Endodermal cell (in vitro differentiated cells): Measurements from ENCODE around the gene FOLR3. TPM values are rescaled to one million over a fixed set of nuclear protein-coding genes. Genes with fewer than 3 reads are reported as not detected.

ENCODE experiments used
- DNase-seq: peaks from one replicate; pipeline ENCODE4 v3.0.0-alpha.2; 2017
- H3K27ac ChIP-seq: 2 replicates; pipeline ENCODE4 v1.5.1; 2013; ENCODE audit warnings: mild to moderate bottlenecking, low read depth, low read length, moderate library complexity
- H3K27me3 ChIP-seq: 2 replicates; pipeline ENCODE4 v1.6.1; 2013; ENCODE audit warnings: mild to moderate bottlenecking, low read length, moderate library complexity; ENCODE audit not compliant: insufficient read depth, control insufficient read depth, poor library complexity, severe bottlenecking
- H3K36me3 ChIP-seq: 2 replicates; pipeline ENCODE4 v1.7.0; 2013; ENCODE audit warnings: mild to moderate bottlenecking, low read length, moderate library complexity; ENCODE audit not compliant: control insufficient read depth, insufficient read depth
- H3K4me1 ChIP-seq: one replicate; pipeline ENCODE4 v1.7.0; 2013; ENCODE audit warnings: low read length; ENCODE audit not compliant: control insufficient read depth, insufficient read depth
- H3K4me3 ChIP-seq: 2 replicates; pipeline ENCODE4 v1.5.1; 2013; ENCODE audit warnings: mild to moderate bottlenecking, low read length, moderate library complexity
- H3K9ac ChIP-seq: 2 replicates; pipeline ENCODE4 v1.6.1; 2013; ENCODE audit warnings: mild to moderate bottlenecking, low read length, moderate library complexity; ENCODE audit not compliant: poor library complexity, severe bottlenecking; ENCODE audit errors: extremely low read depth
- H3K9me3 ChIP-seq: 2 replicates; pipeline ENCODE4 v1.6.1; 2013; ENCODE audit warnings: mild to moderate bottlenecking, low read length, moderate library complexity; ENCODE audit not compliant: control insufficient read depth
- H3K27ac Mint-ChIP-seq: 2 replicates; pipeline ENCODE4 v1.8.0; 2020; ENCODE audit warnings: mixed read lengths
- H3K27me3 Mint-ChIP-seq: 2 replicates; pipeline ENCODE4 v1.8.0; 2021; ENCODE audit warnings: mild to moderate bottlenecking, mixed read lengths; ENCODE audit not compliant: insufficient read depth
- H3K36me3 Mint-ChIP-seq: 2 replicates; pipeline ENCODE4 v1.8.0; 2020; ENCODE audit warnings: low read depth, mixed read lengths
- H3K4me1 Mint-ChIP-seq: 2 replicates; pipeline ENCODE4 v1.8.0; 2020; ENCODE audit warnings: mixed read lengths
- H3K4me3 Mint-ChIP-seq: 2 replicates; pipeline ENCODE4 v1.8.0; 2020; ENCODE audit warnings: mild to moderate bottlenecking, moderate library complexity, mixed read lengths
- H3K9me3 Mint-ChIP-seq: 2 replicates; pipeline ENCODE4 v1.8.0; 2020; ENCODE audit warnings: mild to moderate bottlenecking, mixed read lengths
- WGBS, 2 experiments: methylation state at CpG; one replicate each; pipeline versions ENCODE4 v1.1.5 to v1.1.7; 2013; ENCODE audit warnings: missing lambda C conversion rate in 2 of 2, mixed read lengths in 1 of 2; ENCODE audit not compliant: insufficient coverage in 1 of 2, insufficient read length in 1 of 2; 5-methylcytosine and 5-hydroxymethylcytosine counted together
- total RNA-seq, 2 donors: library from RNA; stranded (reverse); fragmentation: NEBNext Ultra II Directional in 1 of 2; extraction: Animal tissue kit (Norgen Biotek cat#: 25700) in 1 of 2; gene quantifications; 2 replicates in 1 of 2; 3 replicates in 1 of 2; pipeline ENCODE4 v1.2.1, GENCODE V29; 2021
- TF ChIP-seq, protein P1 (sequence below): fragments of 200-600 bp; sonication (generic); conservative IDR thresholded peaks from 2 replicates; pipeline ENCODE4 v1.5.0; 2021; ENCODE audit warnings: antibody characterized with exemption, mild to moderate bottlenecking

Gene FOLR3
- total RNA-seq, 2 donors from 2014 or later, result not detected

DNA sequence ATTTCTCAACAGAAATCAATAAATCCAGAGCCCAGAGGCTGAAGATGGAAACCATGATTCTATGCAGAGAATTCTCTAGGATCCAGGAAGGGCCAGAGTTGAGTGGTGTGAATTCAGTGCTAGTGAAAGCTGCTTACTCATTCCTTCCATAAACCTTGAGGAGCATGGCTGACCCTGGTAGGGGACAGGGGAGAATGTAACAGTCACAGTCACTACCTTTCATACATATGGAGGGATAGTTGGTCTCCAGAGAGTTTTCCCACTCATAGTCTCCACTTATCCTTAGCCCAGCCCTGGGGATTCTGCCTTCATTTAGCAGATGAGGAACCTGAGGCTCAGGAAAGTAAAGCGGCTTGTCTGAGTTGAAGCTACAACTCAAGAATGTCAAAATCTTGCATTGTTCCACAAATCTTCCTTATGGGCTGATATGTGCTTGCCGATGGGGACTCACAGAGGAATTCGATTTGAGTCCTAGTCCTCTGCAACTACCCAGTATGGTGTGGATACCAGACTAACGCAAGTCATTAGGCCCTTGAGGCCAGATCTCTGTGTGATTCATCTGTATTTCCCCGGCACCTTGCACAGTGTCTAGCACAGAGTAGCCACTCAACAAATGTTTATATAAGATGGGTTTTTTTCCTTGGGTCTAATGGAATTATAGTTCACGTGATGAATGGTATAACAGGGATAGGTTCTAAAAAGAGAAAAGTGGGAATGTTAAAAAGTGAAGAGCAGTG, 19.3 kb upstream of the FOLR3 start:
- H3K36me3 ChIP-seq, result no peaks in the 10 kb centered on the region
- Mint-ChIP-seq H3K36me3 (no peaks in the 10 kb centered on the region), H3K4me1 (peaks cover 26% of the 10 kb centered on the region), H3K9me3 (no peaks in the 10 kb centered on the region), H3K27ac (no peak overlapping the region), H3K27me3 (peaks cover 35% of the 10 kb centered on the region), H3K4me3 (no peak overlapping the region)
- H3K4me1 ChIP-seq, result no peaks in the 10 kb centered on the region
- H3K27me3 ChIP-seq, result peaks cover 7% of the 10 kb centered on the region
- DNase-seq, result no peak
- no peak overlapping the region for H3K9ac ChIP-seq
- H3K4me3 ChIP-seq, result no peak overlapping the region
- TF ChIP-seq, protein P1, sequence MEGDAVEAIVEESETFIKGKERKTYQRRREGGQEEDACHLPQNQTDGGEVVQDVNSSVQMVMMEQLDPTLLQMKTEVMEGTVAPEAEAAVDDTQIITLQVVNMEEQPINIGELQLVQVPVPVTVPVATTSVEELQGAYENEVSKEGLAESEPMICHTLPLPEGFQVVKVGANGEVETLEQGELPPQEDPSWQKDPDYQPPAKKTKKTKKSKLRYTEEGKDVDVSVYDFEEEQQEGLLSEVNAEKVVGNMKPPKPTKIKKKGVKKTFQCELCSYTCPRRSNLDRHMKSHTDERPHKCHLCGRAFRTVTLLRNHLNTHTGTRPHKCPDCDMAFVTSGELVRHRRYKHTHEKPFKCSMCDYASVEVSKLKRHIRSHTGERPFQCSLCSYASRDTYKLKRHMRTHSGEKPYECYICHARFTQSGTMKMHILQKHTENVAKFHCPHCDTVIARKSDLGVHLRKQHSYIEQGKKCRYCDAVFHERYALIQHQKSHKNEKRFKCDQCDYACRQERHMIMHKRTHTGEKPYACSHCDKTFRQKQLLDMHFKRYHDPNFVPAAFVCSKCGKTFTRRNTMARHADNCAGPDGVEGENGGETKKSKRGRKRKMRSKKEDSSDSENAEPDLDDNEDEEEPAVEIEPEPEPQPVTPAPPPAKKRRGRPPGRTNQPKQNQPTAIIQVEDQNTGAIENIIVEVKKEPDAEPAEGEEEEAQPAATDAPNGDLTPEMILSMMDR, result no peak
- H3K27ac ChIP-seq, result no peak overlapping the region
- H3K9me3 ChIP-seq, result no peaks in the 10 kb centered on the region
- 92 to 94% methylated on average over 6 of the region's 6 CpGs for WGBS, 2 experiments

DNA sequence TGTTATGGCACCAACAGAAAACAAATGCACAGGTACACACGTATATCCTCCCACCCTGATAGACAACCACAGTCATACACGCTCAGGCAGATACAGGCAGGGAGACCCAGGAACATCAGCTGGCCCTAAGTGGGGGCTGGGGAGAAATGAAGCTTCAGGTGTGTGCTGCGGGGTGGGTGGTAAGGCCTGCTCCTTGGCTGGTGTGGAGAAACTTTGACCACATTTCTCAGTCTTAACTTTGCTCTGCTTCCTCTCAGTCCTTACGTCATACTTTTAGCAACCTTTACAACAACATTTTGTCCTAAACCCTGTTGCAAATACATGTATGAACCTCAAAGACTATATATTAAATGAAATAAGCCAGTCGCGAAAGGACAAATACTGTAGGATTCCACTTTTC, 16.3 kb upstream of the FOLR3 start:
- 95 to 100% methylated on average over 3 to 5 of the region's 6 CpGs for WGBS, 2 experiments
- Mint-ChIP-seq H3K9me3 (no peaks in the 10 kb centered on the region), H3K27ac (no peak overlapping the region), H3K4me3 (no peak overlapping the region), H3K36me3 (no peaks in the 10 kb centered on the region), H3K27me3 (peaks cover 42% of the 10 kb centered on the region), H3K4me1 (peaks cover 21% of the 10 kb centered on the region)
- no peaks in the 10 kb centered on the region for H3K36me3 ChIP-seq
- H3K9ac ChIP-seq, result no peak overlapping the region
- H3K27ac ChIP-seq, result no peak overlapping the region
- peaks cover under 1% of the 10 kb centered on the region for H3K9me3 ChIP-seq
- H3K4me1 ChIP-seq, result no peaks in the 10 kb centered on the region
- H3K4me3 ChIP-seq, result no peak overlapping the region
- H3K27me3 ChIP-seq, result peaks cover 18% of the 10 kb centered on the region
- TF ChIP-seq, protein P1, result no peak
- no peak for DNase-seq

DNA sequence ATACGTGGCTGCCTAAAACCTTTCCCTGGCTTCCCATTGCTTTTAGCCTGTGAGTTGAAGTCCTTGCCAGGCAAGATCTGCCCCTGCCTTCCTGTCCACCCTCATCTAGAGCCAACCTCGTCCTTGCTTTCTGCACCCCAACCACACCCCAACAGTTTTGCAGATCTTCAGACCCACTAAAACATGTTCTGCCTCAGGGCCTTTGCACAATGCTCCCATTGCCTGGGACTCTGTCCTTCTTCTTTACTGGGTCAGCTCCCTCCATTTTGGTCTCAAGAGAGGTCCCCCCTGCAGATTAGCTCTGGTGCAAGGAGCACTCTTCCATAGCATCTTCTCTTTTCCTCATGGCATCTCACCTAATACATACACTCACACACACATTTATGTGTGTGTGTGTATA, 14.6 kb upstream of the FOLR3 start:
- peaks cover 14% of the 10 kb centered on the region for H3K9me3 ChIP-seq
- H3K27ac ChIP-seq, result no peak overlapping the region
- no peaks in the 10 kb centered on the region for H3K4me1 ChIP-seq
- Mint-ChIP-seq H3K9me3 (peaks cover 5% of the 10 kb centered on the region), H3K36me3 (no peaks in the 10 kb centered on the region), H3K4me1 (peaks cover 21% of the 10 kb centered on the region), H3K4me3 (no peak overlapping the region), H3K27ac (no peak overlapping the region), H3K27me3 (peaks cover 31% of the 10 kb centered on the region)
- no peak overlapping the region for H3K9ac ChIP-seq
- WGBS, 2 experiments, result 94 to 100% methylated on average over 2 of the region's 2 CpGs
- peaks cover 18% of the 10 kb centered on the region for H3K27me3 ChIP-seq
- H3K36me3 ChIP-seq, result no peaks in the 10 kb centered on the region
- no peak for DNase-seq
- TF ChIP-seq, protein P1, result no peak
- no peak overlapping the region for H3K4me3 ChIP-seq
